Activated CD4-positive, alpha-beta T cell treated with anti-CD3 and anti-CD28 coated beads, Interleukin-2, amount 10 ng/mL, durations not matched to agents 24 days and 14 days (primary cell): ENCODE results near the gene GRM4. TPM values are rescaled to one million over a fixed set of nuclear protein-coding genes. Genes with fewer than 3 reads are reported as not detected.
"Not testable (repeated sequence)": the region's sequence is repeated elsewhere in the genome, so short reads cannot be mapped to it uniquely, and the experiment has no call there.

Source experiments
- DNase-seq: peaks from one replicate; pipeline ENCODE4 v3.0.0; 2022
- H3K27ac Mint-ChIP-seq: one replicate; pipeline ENCODE4 v1.8.0; 2022; ENCODE audit warnings: mild to moderate bottlenecking, mixed read lengths
- H3K27me3 Mint-ChIP-seq: one replicate; pipeline ENCODE4 v1.8.0; 2022; ENCODE audit warnings: mixed read lengths
- H3K36me3 Mint-ChIP-seq: one replicate; pipeline ENCODE4 v1.8.0; 2022; ENCODE audit warnings: low read depth, mild to moderate bottlenecking, mixed read lengths
- H3K4me1 Mint-ChIP-seq: one replicate; pipeline ENCODE4 v1.8.0; 2021; ENCODE audit warnings: mixed read lengths
- H3K4me3 Mint-ChIP-seq: one replicate; pipeline ENCODE4 v1.8.0; 2022; ENCODE audit warnings: mild to moderate bottlenecking, moderate library complexity, mixed read lengths
- H3K9me3 Mint-ChIP-seq: one replicate; pipeline ENCODE4 v1.8.0; 2021; ENCODE audit warnings: mixed read lengths
- intact Hi-C: fragments of 100-400 bp; cut with micrococcal nuclease; formaldehyde crosslinking; loops from one replicate; pipeline ENCODE4 v1.15.1; 2023
- total RNA-seq: library from RNA; stranded (reverse); gene quantifications from 2 replicates; pipeline ENCODE4 v1.2.3, GENCODE V29; 2022

GRM4 gene
- total RNA-seq, result not detected in 2 replicates

- no peak within 1 kb of the TSS for H3K4me3 Mint-ChIP-seq
- peak within 1 kb of the TSS; percentile 13 for H3K27ac Mint-ChIP-seq
- H3K27me3 Mint-ChIP-seq, result peaks cover 74% of the 10 kb centered on the region
- intact Hi-C loops, result no loop called here
- no peaks in the 10 kb centered on the region for H3K36me3 Mint-ChIP-seq
- H3K4me1 Mint-ChIP-seq, result peaks cover 4% of the 10 kb centered on the region
- no peaks in the 10 kb centered on the region for H3K9me3 Mint-ChIP-seq
- DNase-seq, result no peak
Observed at GRCh38 chr6:34146021-34146782, at the start of gene GRM4. TSS of gene GRM4 (minus strand) at chr6:34146087. CDS start at chr6:34133496, 12,591 bp downstream.

GRCh38 chr6:34194772-34195171, 48.9 kb upstream of the GRM4 start:
- intact Hi-C loops, result no loop called here
- no peaks in the 10 kb centered on the region for H3K36me3 Mint-ChIP-seq
- H3K4me3 Mint-ChIP-seq, result no peak overlapping the region
- H3K9me3 Mint-ChIP-seq, result no peaks in the 10 kb centered on the region
- no peak for DNase-seq
- peaks cover 6% of the 10 kb centered on the region for H3K4me1 Mint-ChIP-seq
- peaks cover 14% of the 10 kb centered on the region for H3K27me3 Mint-ChIP-seq
- no peak overlapping the region for H3K27ac Mint-ChIP-seq

- no peak for DNase-seq
- H3K4me3 Mint-ChIP-seq, result no peak overlapping the region
Observed at GRCh38 chr6:34190504-34191122, 44.7 kb upstream of the GRM4 start.

GRCh38 chr6:34189806-34190503, 44.1 kb upstream of the GRM4 start:
- no peaks in the 10 kb centered on the region for H3K9me3 Mint-ChIP-seq
- no peaks in the 10 kb centered on the region for H3K36me3 Mint-ChIP-seq
- no peak overlapping the region for H3K4me3 Mint-ChIP-seq
- H3K27me3 Mint-ChIP-seq, result peaks cover 7% of the 10 kb centered on the region
- intact Hi-C loops, result no loop called here
- DNase-seq, result peak; percentile 68
- H3K4me1 Mint-ChIP-seq, result peaks cover 3% of the 10 kb centered on the region
- no peak overlapping the region for H3K27ac Mint-ChIP-seq

More at GRCh38 chr6:34190504-34191122, 44.7 kb upstream of the GRM4 start:
- Mint-ChIP-seq H3K9me3 (no peaks in the 10 kb centered on the region), H3K27me3 (peaks cover 11% of the 10 kb centered on the region), H3K36me3 (no peaks in the 10 kb centered on the region), H3K4me1 (peaks cover 3% of the 10 kb centered on the region), H3K27ac (no peak overlapping the region)
- intact Hi-C loops, result no loop called here

GRCh38 chr6:34184726-34185125, 38.8 kb upstream of the GRM4 start:
- intact Hi-C loops, DNase-seq: not testable (repeated sequence)

GRCh38 chr6:34182751-34183531, 37.1 kb upstream of the GRM4 start:
- intact Hi-C loops, result no loop called here
- peak; percentile 87 for DNase-seq
- H3K27me3 Mint-ChIP-seq, result peaks cover 4% of the 10 kb centered on the region
- peaks cover 9% of the 10 kb centered on the region for H3K36me3 Mint-ChIP-seq
- H3K4me1 Mint-ChIP-seq, result peaks cover 12% of the 10 kb centered on the region
- H3K27ac Mint-ChIP-seq, result peak overlapping the region; percentile 94
- H3K4me3 Mint-ChIP-seq, result peak overlapping the region; percentile 75
- H3K9me3 Mint-ChIP-seq, result peaks cover 11% of the 10 kb centered on the region

More at GRCh38 chr6:34184726-34185125, 38.8 kb upstream of the GRM4 start:
- H3K36me3 Mint-ChIP-seq, H3K4me3 Mint-ChIP-seq, H3K27ac Mint-ChIP-seq, H3K27me3 Mint-ChIP-seq: not testable (repeated sequence)
- peaks cover 11% of the 10 kb centered on the region for H3K9me3 Mint-ChIP-seq
- H3K4me1 Mint-ChIP-seq, result peaks cover 12% of the 10 kb centered on the region

GRCh38 chr6:34181908-34182307, 36.0 kb upstream of the GRM4 start:
- DNase-seq, result peak; percentile 60
- peaks cover 12% of the 10 kb centered on the region for H3K4me1 Mint-ChIP-seq
- H3K27ac Mint-ChIP-seq, result no peak overlapping the region
- peaks cover 9% of the 10 kb centered on the region for H3K36me3 Mint-ChIP-seq
- peaks cover 4% of the 10 kb centered on the region for H3K27me3 Mint-ChIP-seq
- intact Hi-C loops, result no loop called here
- H3K9me3 Mint-ChIP-seq, result peaks cover 11% of the 10 kb centered on the region
- no peak overlapping the region for H3K4me3 Mint-ChIP-seq

GRCh38 chr6:34179106-34179720, 33.3 kb upstream of the GRM4 start:
- H3K4me3 Mint-ChIP-seq, result no peak overlapping the region
- peaks cover 11% of the 10 kb centered on the region for H3K9me3 Mint-ChIP-seq
- intact Hi-C loops, result no loop called here
- H3K4me1 Mint-ChIP-seq, result peaks cover 12% of the 10 kb centered on the region
- peaks cover 9% of the 10 kb centered on the region for H3K36me3 Mint-ChIP-seq
- H3K27me3 Mint-ChIP-seq, result peaks cover 4% of the 10 kb centered on the region
- no peak for DNase-seq
- H3K27ac Mint-ChIP-seq, result no peak overlapping the region

GRCh38 chr6:34178357-34179105, 32.6 kb upstream of the GRM4 start:
- intact Hi-C loops, result no loop called here
- peaks cover 12% of the 10 kb centered on the region for H3K4me1 Mint-ChIP-seq
- H3K36me3 Mint-ChIP-seq, result peaks cover 9% of the 10 kb centered on the region
- no peak overlapping the region for H3K27ac Mint-ChIP-seq
- peaks cover 10% of the 10 kb centered on the region for H3K9me3 Mint-ChIP-seq
- no peak for DNase-seq
- H3K27me3 Mint-ChIP-seq, result peaks cover 4% of the 10 kb centered on the region
- no peak overlapping the region for H3K4me3 Mint-ChIP-seq

- Mint-ChIP-seq H3K27ac (no peak overlapping the region), H3K9me3 (no peaks in the 10 kb centered on the region), H3K36me3 (no peaks in the 10 kb centered on the region), H3K27me3 (peaks cover 3% of the 10 kb centered on the region), H3K4me3 (no peak overlapping the region), H3K4me1 (peaks cover 2% of the 10 kb centered on the region)
- no peak for DNase-seq
- intact Hi-C loops, result no loop called here
Observed at GRCh38 chr6:34177181-34177591, 31.3 kb upstream of the GRM4 start.

- Mint-ChIP-seq H3K4me1 (no peaks in the 10 kb centered on the region), H3K27ac (no peak overlapping the region), H3K36me3 (no peaks in the 10 kb centered on the region), H3K4me3 (no peak overlapping the region), H3K9me3 (no peaks in the 10 kb centered on the region), H3K27me3 (peaks cover 3% of the 10 kb centered on the region)
- intact Hi-C loops, result no loop called here
- DNase-seq, result no peak
Observed at GRCh38 chr6:34176261-34177031, 30.6 kb upstream of the GRM4 start.

- no peaks in the 10 kb centered on the region for H3K36me3 Mint-ChIP-seq
- DNase-seq, result no peak
Observed at GRCh38 chr6:34174846-34175399, 29.0 kb upstream of the GRM4 start.

More at GRCh38 chr6:34174846-34175399, 29.0 kb upstream of the GRM4 start:
- no peaks in the 10 kb centered on the region for H3K9me3 Mint-ChIP-seq
- no peak overlapping the region for H3K4me3 Mint-ChIP-seq
- intact Hi-C loops, result no loop called here
- H3K4me1 Mint-ChIP-seq, result no peaks in the 10 kb centered on the region
- H3K27ac Mint-ChIP-seq, result no peak overlapping the region
- peaks cover 7% of the 10 kb centered on the region for H3K27me3 Mint-ChIP-seq
